22Rv1 (cell line): ENCODE results near the gene EPHB1.

Source experiments
- H3K27ac ChIP-seq: fragments of 450-650 bp; 2 replicates; pipeline ENCODE4 v1.5.1; 2017
- ZFX ChIP-seq: fragments of 450-650 bp; IDR thresholded peaks from 2 replicates; pipeline ENCODE4 v1.6.1; 2017; ENCODE audit warnings: antibody characterized with exemption, borderline replicate concordance
- TF ChIP-seq, protein P1 (sequence below): fragments of 450-650 bp; IDR thresholded peaks from 2 replicates; pipeline ENCODE4 v1.5.1; 2017; ENCODE audit warnings: mild to moderate bottlenecking

EPHB1 gene

GRCh38 chr3:135258916-135259315, 463.9 kb downstream of the EPHB1 start:
- TF ChIP-seq ZFX: no peak
- TF ChIP-seq, protein P1, sequence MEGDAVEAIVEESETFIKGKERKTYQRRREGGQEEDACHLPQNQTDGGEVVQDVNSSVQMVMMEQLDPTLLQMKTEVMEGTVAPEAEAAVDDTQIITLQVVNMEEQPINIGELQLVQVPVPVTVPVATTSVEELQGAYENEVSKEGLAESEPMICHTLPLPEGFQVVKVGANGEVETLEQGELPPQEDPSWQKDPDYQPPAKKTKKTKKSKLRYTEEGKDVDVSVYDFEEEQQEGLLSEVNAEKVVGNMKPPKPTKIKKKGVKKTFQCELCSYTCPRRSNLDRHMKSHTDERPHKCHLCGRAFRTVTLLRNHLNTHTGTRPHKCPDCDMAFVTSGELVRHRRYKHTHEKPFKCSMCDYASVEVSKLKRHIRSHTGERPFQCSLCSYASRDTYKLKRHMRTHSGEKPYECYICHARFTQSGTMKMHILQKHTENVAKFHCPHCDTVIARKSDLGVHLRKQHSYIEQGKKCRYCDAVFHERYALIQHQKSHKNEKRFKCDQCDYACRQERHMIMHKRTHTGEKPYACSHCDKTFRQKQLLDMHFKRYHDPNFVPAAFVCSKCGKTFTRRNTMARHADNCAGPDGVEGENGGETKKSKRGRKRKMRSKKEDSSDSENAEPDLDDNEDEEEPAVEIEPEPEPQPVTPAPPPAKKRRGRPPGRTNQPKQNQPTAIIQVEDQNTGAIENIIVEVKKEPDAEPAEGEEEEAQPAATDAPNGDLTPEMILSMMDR: no peak

DNA sequence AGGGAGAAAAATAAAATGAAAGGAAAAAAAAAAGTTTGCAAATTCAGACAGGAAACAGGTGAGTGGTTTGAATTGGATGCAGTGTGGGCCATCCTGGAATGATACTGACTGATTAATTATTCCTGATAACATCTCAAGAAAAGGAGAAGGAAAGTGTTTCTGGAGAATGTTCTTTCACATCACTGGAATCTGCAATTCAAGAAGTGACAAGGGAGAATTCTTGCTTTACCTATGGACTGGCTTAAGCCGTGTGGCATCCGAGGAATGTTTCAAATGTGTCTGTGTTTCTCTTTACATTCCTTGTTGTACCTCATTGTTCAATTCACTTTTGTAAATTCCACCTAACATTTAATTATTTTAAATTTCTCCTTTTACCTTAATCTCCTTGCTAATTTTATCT, 465.0 kb downstream of the EPHB1 start:
- no peak for TF ChIP-seq ZFX
- TF ChIP-seq, protein P1: no peak
- no peak overlapping the region for H3K27ac ChIP-seq

More at GRCh38 chr3:135258916-135259315, 463.9 kb downstream of the EPHB1 start:
- H3K27ac ChIP-seq: no peak overlapping the region

DNA sequence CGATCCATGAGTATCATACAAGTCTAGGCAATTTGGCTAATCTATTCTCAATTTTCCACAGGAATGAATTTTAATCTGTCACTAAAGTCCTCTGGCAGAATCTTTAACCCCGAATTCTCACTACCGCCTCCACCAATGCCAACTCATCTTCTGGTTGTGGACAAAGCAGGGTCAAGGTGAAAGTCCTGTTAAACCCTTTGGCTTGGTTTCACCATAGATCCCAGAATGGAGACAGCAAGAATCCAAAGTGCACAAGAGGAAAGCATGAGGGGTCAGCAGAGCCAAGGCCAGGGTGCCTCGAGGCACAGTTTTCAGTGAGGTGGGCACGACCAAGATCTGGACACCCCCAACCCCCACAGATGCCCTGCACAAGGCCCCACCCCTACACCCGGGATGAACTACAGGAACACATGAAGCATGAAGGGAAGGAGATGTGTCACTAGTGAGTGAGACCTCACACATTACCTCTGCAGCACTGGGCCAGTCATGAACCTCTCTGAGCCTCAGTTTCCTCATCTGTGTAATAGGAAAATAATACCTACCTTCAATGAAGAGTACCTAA, 466.2 kb downstream of the EPHB1 start:
- no peak overlapping the region for H3K27ac ChIP-seq
- TF ChIP-seq ZFX: no peak
- TF ChIP-seq, protein P1: no peak

DNA sequence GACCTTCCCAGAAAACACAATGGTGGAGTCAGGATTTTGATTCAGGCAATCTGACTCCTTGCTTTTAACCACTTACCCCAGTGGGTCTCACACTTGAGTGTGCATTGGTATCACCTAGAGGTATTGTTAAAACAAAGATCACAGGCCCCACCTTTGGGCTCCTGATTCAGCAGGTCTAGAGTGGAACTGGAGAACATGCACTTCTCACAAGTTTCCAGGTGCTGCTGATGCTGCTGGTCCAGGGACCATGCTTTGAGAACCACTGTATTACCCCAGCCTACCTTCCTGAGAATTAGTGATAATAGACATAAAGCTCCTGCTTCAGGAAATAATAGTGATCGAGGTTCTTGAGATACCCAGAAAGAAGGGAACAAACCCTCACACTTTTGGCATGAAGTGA, 466.9 kb downstream of the EPHB1 start:
- H3K27ac ChIP-seq: no peak overlapping the region
- no peak for TF ChIP-seq ZFX
- TF ChIP-seq, protein P1: no peak

DNA sequence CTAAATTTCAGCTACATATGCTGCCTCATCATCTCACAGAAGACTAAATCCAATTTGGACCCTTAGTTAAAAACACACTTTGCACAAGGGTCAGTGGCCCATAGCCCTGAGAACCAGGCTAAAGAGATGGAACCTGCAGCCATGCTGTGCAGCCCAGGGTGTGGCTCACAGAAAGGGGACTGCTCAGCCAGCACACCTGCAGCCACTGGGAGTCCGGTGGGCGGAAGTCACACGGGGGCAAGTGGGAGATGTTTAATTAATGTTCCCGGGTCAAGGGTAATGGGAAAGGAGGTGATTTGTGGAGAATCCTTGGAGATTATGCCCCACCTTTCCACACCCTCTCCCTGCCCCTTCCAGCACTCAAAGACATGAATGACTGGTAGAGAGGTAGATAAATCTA, 467.4 kb downstream of the EPHB1 start:
- no peak overlapping the region for H3K27ac ChIP-seq
- TF ChIP-seq, protein P1: no peak
- TF ChIP-seq ZFX: no peak

DNA sequence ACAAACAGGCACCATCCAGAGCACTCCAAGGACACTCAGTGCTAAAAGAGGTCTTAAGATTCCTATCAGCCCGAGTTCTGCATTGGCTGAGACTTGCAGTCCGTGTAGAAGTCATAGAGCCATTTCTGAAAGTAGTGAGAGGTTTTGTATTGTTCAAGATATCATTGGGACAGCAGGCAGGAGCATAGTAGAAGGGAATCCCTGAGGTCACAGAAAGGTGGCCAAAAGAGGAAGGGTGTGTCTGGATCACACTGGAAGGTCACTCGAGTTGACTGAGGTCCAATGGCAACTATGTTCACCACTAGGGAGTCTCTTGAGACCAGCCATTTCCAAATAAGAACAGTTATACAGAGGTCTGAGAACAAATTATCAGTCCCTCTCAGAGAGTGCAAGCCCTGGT, 468.3 kb downstream of the EPHB1 start:
- H3K27ac ChIP-seq: no peak overlapping the region
- no peak for TF ChIP-seq ZFX
- TF ChIP-seq, protein P1: no peak

GRCh38 chr3:135267487-135267886, 472.4 kb downstream of the EPHB1 start:
- TF ChIP-seq, protein P1: no peak
- no peak for TF ChIP-seq ZFX
- no peak overlapping the region for H3K27ac ChIP-seq
